Transverse colon (tissue), 4 donors: ENCODE measurements around the gene ARID4A. TPM values are rescaled to one million over a fixed set of nuclear protein-coding genes. Genes with fewer than 3 reads are reported as not detected.

Experiments used
- DNase-seq: peaks from one replicate; pipeline ENCODE4 v3.0.0-alpha.2; 2019
- H3K27ac ChIP-seq, 4 donors: fragments of 200-600 bp; sonication (generic); 2 replicates each; pipeline ENCODE4 v1.5.1; 2016 to 2018; ENCODE audit warnings: inconsistent platforms in 4 of 4
- H3K27me3 ChIP-seq: fragments of 200-600 bp; sonication (generic); 2 replicates; pipeline ENCODE4 v1.5.1; 2017; ENCODE audit warnings: inconsistent platforms
- H3K36me3 ChIP-seq, 4 donors: fragments of 200-600 bp; sonication (generic); 2 replicates each; pipeline ENCODE4 v1.5.1; 2017 to 2019; ENCODE audit warnings: inconsistent platforms in 4 of 4
- H3K4me1 ChIP-seq, 4 donors: fragments of 200-600 bp; sonication (generic); 2 replicates each; pipeline ENCODE4 v1.5.1; 2017 to 2020; ENCODE audit warnings: inconsistent platforms in 4 of 4
- H3K4me3 ChIP-seq, 4 donors: fragments of 200-600 bp; sonication (generic); 1 replicate in 1 of 4; 2 replicates in 3 of 4; pipeline versions ENCODE4 v1.5.1 to v1.6.1; 2017 to 2019; ENCODE audit warnings: inconsistent platforms in 4 of 4
- H3K9me3 ChIP-seq, 2 donors: fragments of 200-600 bp; sonication (generic); 2 replicates each; pipeline ENCODE4 v1.5.1; 2017 to 2019; ENCODE audit warnings: inconsistent platforms in 2 of 2
- CTCF ChIP-seq, 5 experiments: fragments of 200-600 bp in 3 of 5; fragments of 450-650 bp in 2 of 5; sonication (generic) in 3 of 5; IDR thresholded peaks; 1 replicate in 2 of 5; 2 replicates in 3 of 5; pipeline ENCODE4 v1.5.1; 2016 to 2017; ENCODE audit warnings: antibody characterized with exemption in 5 of 5, inconsistent platforms in 3 of 5, mild to moderate bottlenecking in 2 of 5, moderate library complexity in 1 of 5
- EP300 ChIP-seq: sonication (generic); formaldehyde crosslinking; IDR thresholded peaks from one replicate; pipeline ENCODE4 v1.6.1; 2017; ENCODE audit warnings: antibody characterized with exemption, low read depth
- POLR2A ChIP-seq: fragments of 450-650 bp; IDR thresholded peaks from one replicate; pipeline ENCODE4 v1.6.1; 2016; ENCODE audit warnings: antibody characterized with exemption, mild to moderate bottlenecking, moderate library complexity
- POLR2AphosphoS5 ChIP-seq, 3 donors: sonication (generic); formaldehyde crosslinking; IDR thresholded peaks; one replicate each; pipeline ENCODE4 v1.6.1; 2016; ENCODE audit warnings: antibody characterized with exemption in 3 of 3
- WGBS, 2 donors: methylation state at CpG; one replicate each; pipeline ENCODE4 v1.1.5; 2018; ENCODE audit warnings: low coverage in 1 of 2; 5-methylcytosine and 5-hydroxymethylcytosine counted together
- in situ Hi-C, 4 donors: fragments of 200-750 bp; cut with MboI; loops; one replicate each; pipeline versions ENCODE4 v1.15.0 to v1.15.1; 2017; ENCODE audit warnings: low sequenced_read_pairs in 3 of 4, low pct_ligation_motif_present in 1 of 4, low pct_unique_long_range_greater_than_20kb in 1 of 4
- intact Hi-C: fragments of 100-400 bp; cut with DNase I; formaldehyde crosslinking; loops from one replicate; pipeline ENCODE4 v1.15.1; 2023; ENCODE audit warnings: low total_unique reads
- total RNA-seq, 4 donors: library from RNA; depleted of rRNA; stranded (reverse); fragments of >200 nt; gene quantifications; one replicate each; pipeline ENCODE4 v1.1.0, GENCODE V29; 2016

The ARID4A gene
- total RNA-seq, 4 donors from 2014 or later, result 20.6 to 46.4 (median 22.6) TPM

- no peaks in the 10 kb centered on the region for H3K27me3 ChIP-seq
- H3K36me3 ChIP-seq, result no peaks in the 10 kb centered on the region
- no peak for DNase-seq
- intact Hi-C loops, result no loop called here
- WGBS, 2 donors, result 84 to 92% methylated on average over 5 to 6 of the region's 6 CpGs
- H3K4me3 ChIP-seq, result no peak overlapping the region
- no peak overlapping the region for H3K27ac ChIP-seq
- no peak for TF ChIP-seq CTCF (IDR thresholded peaks at IDR 0.05)
- TF ChIP-seq POLR2AphosphoS5 (IDR thresholded peaks at IDR 0.05), result no peak
- TF ChIP-seq POLR2A, result no peak
- TF ChIP-seq EP300, result no peak
- H3K4me1 ChIP-seq, result peaks cover 0 to 15% (median 4%) of the 10 kb centered on the region in 4 donors
- no peaks in the 10 kb centered on the region for H3K9me3 ChIP-seq
- in situ Hi-C loops, result no loop called here
Observed at GRCh38 chr14:58397156-58397555, 98.8 kb downstream of the ARID4A start.

- Histone ChIP-seq H3K27me3 (no peaks in the 10 kb centered on the region), H3K27ac (no peak overlapping the region), H3K36me3 (no peaks in the 10 kb centered on the region), H3K4me1 (peaks cover 0 to 15% (median 4%) of the 10 kb centered on the region in 4 donors), H3K9me3 (no peaks in the 10 kb centered on the region), H3K4me3 (no peak overlapping the region)
- no peak for DNase-seq
- no peak for TF ChIP-seq POLR2AphosphoS5 (IDR thresholded peaks at IDR 0.05)
- no peak for TF ChIP-seq POLR2A
- no peak for TF ChIP-seq EP300
- no peak for TF ChIP-seq CTCF (IDR thresholded peaks at IDR 0.05)
- intact Hi-C loops, result no loop called here
- in situ Hi-C loops, result no loop called here
Observed at GRCh38 chr14:58398495-58398894, 100.1 kb downstream of the ARID4A start.

GRCh38 chr14:58398895-58399294, 100.5 kb downstream of the ARID4A start:
- Histone ChIP-seq H3K27me3 (no peaks in the 10 kb centered on the region), H3K9me3 (no peaks in the 10 kb centered on the region), H3K27ac (no peak overlapping the region), H3K4me1 (peaks cover 0 to 15% (median 4%) of the 10 kb centered on the region in 4 donors), H3K4me3 (no peak overlapping the region), H3K36me3 (no peaks in the 10 kb centered on the region)
- in situ Hi-C loops, result no loop called here
- WGBS, 2 donors, result 99% methylated on average over 3 of the region's 3 CpGs; no CpG with 5 or more reads in 1 of the 2 donors
- intact Hi-C loops, result no loop called here
- TF ChIP-seq POLR2A, result no peak
- no peak for TF ChIP-seq EP300
- TF ChIP-seq POLR2AphosphoS5 (IDR thresholded peaks at IDR 0.05), result no peak
- DNase-seq, result no peak

- WGBS, 2 donors, result 72 to 87% methylated on average over 3 of the region's 3 CpGs
- Histone ChIP-seq H3K4me3 (no peak overlapping the region), H3K4me1 (peaks cover 0 to 5% (median 0%) of the 10 kb centered on the region in 4 donors), H3K27me3 (no peaks in the 10 kb centered on the region), H3K9me3 (no peaks in the 10 kb centered on the region), H3K36me3 (no peaks in the 10 kb centered on the region), H3K27ac (no peak overlapping the region)
- in situ Hi-C loops, result no loop called here
- intact Hi-C loops, result no loop called here
- no peak for DNase-seq
- no peak for TF ChIP-seq POLR2AphosphoS5 (IDR thresholded peaks at IDR 0.05)
- no peak for TF ChIP-seq EP300
- TF ChIP-seq CTCF (IDR thresholded peaks at IDR 0.05), result no peak
- TF ChIP-seq POLR2A, result no peak
Observed at GRCh38 chr14:58401587-58401986, 103.2 kb downstream of the ARID4A start.

- Histone ChIP-seq H3K36me3 (peaks cover 0 to 40% (median 18%) of the 10 kb centered on the region in 4 donors), H3K27me3 (no peaks in the 10 kb centered on the region), H3K27ac (no peak overlapping the region), H3K9me3 (no peaks in the 10 kb centered on the region), H3K4me1 (no peaks in the 10 kb centered on the region), H3K4me3 (no peak overlapping the region)
- in situ Hi-C loops (no loop called here), intact Hi-C loops (no loop called here)
- no peak for TF ChIP-seq POLR2A
- no peak for TF ChIP-seq POLR2AphosphoS5 (IDR thresholded peaks at IDR 0.05)
- no peak for TF ChIP-seq EP300
- 91 to 93% methylated on average over 3 of the region's 3 CpGs for WGBS, 2 donors
- DNase-seq, result no peak
Observed at GRCh38 chr14:58408681-58409215, 110.4 kb downstream of the ARID4A start.
